K562 (cell line): ENCODE data around the gene AKT1S1. TPM values are rescaled to one million over a fixed set of nuclear protein-coding genes. Genes with fewer than 3 reads are reported as not detected.
A peak's percentile ranks its signal among the peaks of the same experiment; 100 is the strongest.

Source experiments
- ATAC-seq: fragments of 200-7000 bp; cut with Tn5 transposase; 3 replicates; pipeline ENCODE4 v1.9.1; 2020; ENCODE audit warnings: moderate library complexity
- BruUV-seq: library from RNA; stranded (reverse); fragments of 400-500 nt; replicated peaks from 2 replicates; lab custom pipeline; 2021; lab: Mats Ljungman, UMichigan
- CTCF ChIA-PET: fragments of 300-600 bp; formaldehyde crosslinking; extraction: SDS; loops from one replicate; lab custom pipeline; 2021; ENCODE audit warnings: low intra/inter-chr PET ratio; lab: Yijun Ruan, JAX
- POLR2A ChIA-PET: fragments of 300-600, 350-650 bp; sonication (Branson Sonifier 250); formaldehyde crosslinking; extraction: SDS; loops from one replicate; lab custom pipeline; 2021; ENCODE audit warnings: antibody characterized with exemption, inconsistent platforms; lab: Yijun Ruan, JAX
- DNase-seq, 4 experiments: peaks; one replicate each; pipeline versions ENCODE4 v3.0.0 to v3.0.0-alpha.2; 2011 to 2018; ENCODE audit warnings: low spot score in 3 of 4, mixed read lengths in 3 of 4; ENCODE audit errors: extremely low read depth in 1 of 4
- FAIRE-seq: peaks from 2 replicates; lab custom pipeline; 2011; peaks lifted over from hg19 to GRCh38; lab: Jason Lieb, UNC
- H2AFZ ChIP-seq: 2 replicates; pipeline ENCODE4 v1.6.0; 2011; ENCODE audit warnings: low read depth, low read length, control low read depth, inconsistent platforms
- H3K27ac ChIP-seq: fragments of 200-600 bp; 3 replicates; pipeline ENCODE4 v1.8.0; 2011; ENCODE audit warnings: low read depth, mild to moderate bottlenecking, control low read depth, inconsistent platforms, low read length, moderate library complexity, mixed read lengths; ENCODE audit errors: extremely low read depth
- H3K27me3 ChIP-seq, 2 experiments: fragments of 300-600 bp in 1 of 2; 2 replicates in 1 of 2; 3 replicates in 1 of 2; pipeline versions ENCODE4 v1.6.0 to v1.8.0; 2011; ENCODE audit warnings: inconsistent platforms in 2 of 2, low read length in 2 of 2, mild to moderate bottlenecking in 1 of 2, mixed read lengths in 1 of 2, moderate library complexity in 1 of 2; ENCODE audit not compliant: control insufficient read depth in 2 of 2, insufficient read depth in 2 of 2
- H3K36me3 ChIP-seq: fragments of 300-600 bp; 3 replicates; pipeline ENCODE4 v1.8.0; 2011; ENCODE audit warnings: mild to moderate bottlenecking, low read length, inconsistent platforms; ENCODE audit not compliant: control insufficient read depth, insufficient read depth
- H3K4me1 ChIP-seq, 2 experiments: fragments of 200-600 bp in 1 of 2; replicated peaks in 1 of 2; 2 replicates in 1 of 2; 3 replicates in 1 of 2; pipeline versions ENCODE4 v1.5.1 to v1.8.0; 2011; ENCODE audit warnings: inconsistent platforms in 2 of 2, low read length in 2 of 2, mild to moderate bottlenecking in 1 of 2, mixed read lengths in 1 of 2, moderate library complexity in 1 of 2; ENCODE audit not compliant: control insufficient read depth in 2 of 2, insufficient read depth in 2 of 2
- H3K4me2 ChIP-seq: 2 replicates; pipeline ENCODE4 v1.6.1; 2011; ENCODE audit warnings: low read length, control low read depth, inconsistent platforms, mixed read lengths; ENCODE audit not compliant: insufficient read depth
- H3K4me3 ChIP-seq: fragments of 200-600 bp; sonication (generic), shearing (Covaris generic); 2 replicates; pipeline ENCODE4 v1.5.1; 2016; ENCODE audit warnings: control low read depth, inconsistent platforms
- H3K79me2 ChIP-seq: fragments of 200-600 bp; 3 replicates; pipeline ENCODE4 v1.8.0; 2011; ENCODE audit warnings: low read length, inconsistent platforms; ENCODE audit not compliant: control insufficient read depth, insufficient read depth
- H3K9ac ChIP-seq, 2 experiments: 2 replicates each; pipeline versions ENCODE4 v1.6.0 to v1.6.1; 2011; ENCODE audit warnings: low read depth in 2 of 2, low read length in 2 of 2, control low read depth in 1 of 2, inconsistent platforms in 1 of 2, mild to moderate bottlenecking in 1 of 2, mixed read lengths in 1 of 2; ENCODE audit not compliant: insufficient read depth in 1 of 2
- H3K9me1 ChIP-seq: one replicate; pipeline ENCODE4 v1.6.0; 2011; ENCODE audit warnings: inconsistent platforms, mild to moderate bottlenecking, low read length, moderate library complexity; ENCODE audit not compliant: control insufficient read depth, insufficient read depth
- H3K9me3 ChIP-seq: replicated peaks from 2 replicates; pipeline ENCODE4 v1.5.1; 2011; ENCODE audit warnings: low read depth, low read length, inconsistent platforms; ENCODE audit not compliant: control insufficient read depth, insufficient read depth
- H4K20me1 ChIP-seq: replicated peaks from 2 replicates; pipeline ENCODE4 v1.6.1; 2011; ENCODE audit warnings: low read length, inconsistent platforms, mixed read lengths; ENCODE audit not compliant: control insufficient read depth, insufficient read depth
- CBX8 ChIP-seq: fragments of 200-600 bp; sonication (generic); IDR thresholded peaks from 2 replicates; pipeline ENCODE4 v1.6.1; 2012; ENCODE audit warnings: borderline replicate concordance, mixed run types, low read depth, mild to moderate bottlenecking, moderate library complexity, mixed read lengths, low read length, control low read depth, inconsistent platforms; ENCODE audit not compliant: poor library complexity, severe bottlenecking; ENCODE audit errors: extremely low read depth
- CC2D1A ChIP-seq: fragments of 450-650 bp; IDR thresholded peaks from 2 replicates; pipeline ENCODE4 v1.6.1; 2017; ENCODE audit warnings: mild to moderate bottlenecking
- CXXC5 ChIP-seq: fragments of 250-450 bp; sonication (Bioruptor Pico); IDR thresholded peaks from 2 replicates; pipeline ENCODE4 v1.8.0; 2022; ENCODE audit warnings: inconsistent platforms, mild to moderate bottlenecking, moderate library complexity
- DIDO1 ChIP-seq: fragments of 450-650 bp; IDR thresholded peaks from 2 replicates; pipeline ENCODE4 v1.6.1; 2016; ENCODE audit warnings: low read depth, missing biosample characterization, missing genetic modification characterization
- ELF1 ChIP-seq: fragments of 200-800 bp; sonication (Bioruptor generic); IDR thresholded peaks from 2 replicates; pipeline ENCODE4 v1.6.1; 2016; ENCODE audit warnings: missing genetic modification characterization, missing compliant biosample characterization
- ELF2 ChIP-seq: fragments of 250-450 bp; sonication (Bioruptor Pico); IDR thresholded peaks from 2 replicates; pipeline ENCODE4 v1.5.0; 2021; ENCODE audit warnings: mild to moderate bottlenecking
- ELK3 ChIP-seq: fragments of 450-650 bp; formaldehyde crosslinking; IDR thresholded peaks from 2 replicates; pipeline ENCODE4 v1.4.0; 2020; ENCODE audit warnings: mild to moderate bottlenecking
- MED1 ChIP-seq: sonication (generic); formaldehyde crosslinking; IDR thresholded peaks from 2 replicates; pipeline ENCODE4 v1.8.1; 2023; ENCODE audit warnings: missing genetic modification reagents, borderline replicate concordance
- NBN ChIP-seq: fragments of 450-650 bp; IDR thresholded peaks from 2 replicates; pipeline ENCODE4 v1.6.1; 2016; ENCODE audit warnings: low read depth, mild to moderate bottlenecking
- POLR2AphosphoS5 ChIP-seq: IDR thresholded peaks from 2 replicates; pipeline ENCODE4 v1.6.1; 2011; ENCODE audit warnings: mild to moderate bottlenecking, low read depth, low read length, moderate library complexity; ENCODE audit not compliant: control insufficient read depth, insufficient read depth
- RBFOX2 ChIP-seq: fragments of 200-400 bp; formaldehyde crosslinking; IDR thresholded peaks from 2 replicates; pipeline ENCODE4 v1.6.1; 2017; ENCODE audit warnings: low read depth, mild to moderate bottlenecking, low read length, moderate library complexity
- UBTF ChIP-seq, 2 experiments: IDR thresholded peaks; 2 replicates each; pipeline ENCODE4 v1.6.1; 2012; ENCODE audit warnings: improper control_type of control experiment in 2 of 2, low read depth in 2 of 2, low read length in 2 of 2, borderline replicate concordance in 1 of 2
- ZKSCAN3 ChIP-seq: fragments of 250-450 bp; sonication (Bioruptor Pico); IDR thresholded peaks from 2 replicates; pipeline ENCODE4 v1.4.0; 2020
- ZNF277 ChIP-seq: fragments of 250-450 bp; sonication (Bioruptor Pico); IDR thresholded peaks from 2 replicates; pipeline ENCODE4 v1.8.0; 2022; ENCODE audit warnings: inconsistent platforms, mild to moderate bottlenecking, moderate library complexity, borderline replicate concordance
- ZNF740 ChIP-seq, 3 experiments: fragments of 200-800 bp in 1 of 3; sonication (Bioruptor generic) in 1 of 3; sonication (generic) in 1 of 3; formaldehyde crosslinking in 1 of 3; IDR thresholded peaks; 2 replicates each; pipeline versions ENCODE4 v1.6.1 to v1.8.0; 2016 to 2022; ENCODE audit warnings: mild to moderate bottlenecking in 2 of 3, missing compliant biosample characterization in 2 of 3, missing genetic modification characterization in 2 of 3, missing genetic modification reagents in 1 of 3
- ZSCAN29 ChIP-seq: fragments of 450-650 bp; IDR thresholded peaks from 2 replicates; pipeline ENCODE4 v1.6.1; 2017
- WGBS: fragments of 100-300 bp; shearing (Covaris generic); methylation state at CpG from one replicate; pipeline ENCODE4 v1.1.6; 2016; ENCODE audit warnings: low coverage, mixed read lengths; ENCODE audit not compliant: insufficient coverage; ENCODE audit errors: missing lambda C conversion rate; 5-methylcytosine and 5-hydroxymethylcytosine counted together
- in situ Hi-C: fragments of 300-500 bp; cut with MboI; formaldehyde crosslinking; loops from 4 replicates; pipeline ENCODE4 v1.15.0; 2018; ENCODE audit warnings: inconsistent platforms, mixed read lengths
- intact Hi-C: fragments of 100-400 bp; cut with micrococcal nuclease; formaldehyde crosslinking; loops from 2 replicates; pipeline ENCODE4 v1.14.2; 2022
- polyA plus RNA-seq, 8 experiments: library from polyadenylated mRNA; depleted of rRNA in 4 of 8; stranded (reverse) in 5 of 8; unstranded in 3 of 8; fragments of >200 nt; fragmentation: Nextera tagmentation in 2 of 8; fragmentation: Illumina TruSeq in 1 of 8; extraction: Ambion mirVana in 2 of 8; extraction: Trizol in 1 of 8; gene quantifications; 2 replicates each; pipeline versions ENCODE4 v1.2.1 to v1.2.3, GENCODE V29; 2011 to 2014; ENCODE audit warnings: inconsistent platforms in 1 of 8, missing spikeins in 1 of 8
- total RNA-seq, 7 experiments: library from RNA; depleted of rRNA in 6 of 7; stranded (reverse); fragments of >200 nt in 6 of 7; fragmentation: Illumina TruSeq in 2 of 7; extraction: Trizol in 2 of 7; gene quantifications; 2 replicates each; pipeline versions ENCODE4 v1.2.1 to v1.2.3, GENCODE V29; 2011 to 2021; ENCODE audit warnings: low replicate concordance in 1 of 7

AKT1S1 gene
- total and polyA plus RNA-seq, 9 of the 15 experiments (the other 6 are each of a cell fraction or from before 2014, with no cell fraction given): 1.2 to 50.3 (median 17.1) TPM

GRCh38 chr19:49889038-49889686, 12.0 kb upstream of the AKT1S1 start (continued):
- TF ChIP-seq ELF1 (tag) (0 out of 2 replicates have a peak, but pooled peaks have one; percentile 13), MED1 (CRISPR knock-in tag) (no peak), CXXC5 (no peak), NBN (no peak), CBX8 (no peak), ZKSCAN3 (no peak), ZNF277 (no peak), ZNF740 (CRISPR knock-in tag; IDR thresholded peaks at IDR 0.05) (peak; percentile 54; the same call in 1 of the 2 replicates), ZNF740 (tag; IDR thresholded peaks at IDR 0.05) (no peak)

GRCh38 chr19:49888510-49888824, 11.3 kb upstream of the AKT1S1 start:
- Histone ChIP-seq H3K27me3 (no peaks in the 10 kb centered on the region), H4K20me1 (no peaks in the 10 kb centered on the region), H3K4me1 (peaks cover 12 to 55% of the 10 kb centered on the region in 2 experiments), H3K9me1 (peaks cover 3% of the 10 kb centered on the region), H3K9me3 (no peaks in the 10 kb centered on the region), H2AFZ (no peak overlapping the region), H3K4me3 (no peak overlapping the region), H3K27ac (no peak overlapping the region), H3K9ac (no peak overlapping the region), H3K4me2 (no peak overlapping the region), H3K79me2 (no peaks in the 10 kb centered on the region), H3K36me3 (peaks cover 15% of the 10 kb centered on the region; the same call in 2 of the 3 replicates)
- in situ Hi-C loops: no loop called here
- ATAC-seq (no peak), FAIRE-seq (no peak), DNase-seq (no peak)
- ChIA-PET CTCF (no interaction called here), POLR2A (no interaction called here)
- BruUV-seq: no TSS peak
- WGBS: 85% methylated on average over 9 of the region's 18 CpGs
- intact Hi-C loops: no loop called here
- TF ChIP-seq RBFOX2 (no peak), POLR2AphosphoS5 (no peak), ELK3 (CRISPR knock-in tag) (no peak), CC2D1A (no peak), ELF2 (CRISPR knock-in tag) (no peak), UBTF (IDR thresholded peaks at IDR 0.05; ENCODE audit: borderline replicate concordance in 1 of 2, low read depth in 2 of 2, low read length in 2 of 2) (no peak), ZSCAN29 (no peak), DIDO1 (tag) (no peak)
